ENCODE measurements around the gene JPT2. TPM values are rescaled to one million over a fixed set of nuclear protein-coding genes. Genes with fewer than 3 reads are reported as not detected.

Gene JPT2
- total and polyA plus RNA-seq, 8 donors, result 13.4 to 118 (median 37.1) TPM

- intact Hi-C loops (cut with DNase I; ENCODE audit: low total_unique reads), result no loop called here
- Histone ChIP-seq H3K4me1 (peaks cover 0 to 6% (median 0%) of the 10 kb centered on the region in 4 donors), H3K4me3 (no peak overlapping the region), H3K36me3 (peaks cover 53 to 100% (median 97%) of the 10 kb centered on the region in 4 donors), H3K27ac (no peak overlapping the region), H3K27me3 (no peaks in the 10 kb centered on the region), H3K9me3 (no peaks in the 10 kb centered on the region)
- TF ChIP-seq EP300 (IDR thresholded peaks at IDR 0.05), result no peak
- no peak for TF ChIP-seq CTCF (IDR thresholded peaks at IDR 0.05)
- no peak for TF ChIP-seq POLR2AphosphoS5 (IDR thresholded peaks at IDR 0.05)
- TF ChIP-seq POLR2A (IDR thresholded peaks at IDR 0.05), result no peak
- 93 to 96% (median 95%) methylated on average over 9 to 12 of the region's 12 CpGs for WGBS, 5 donors
- DNase-seq, result no peak
Measured at GRCh38 chr16:1643521-1643920, 34.6 kb upstream of the JPT2 start.

GRCh38 chr16:1645914-1646525, 32.1 kb upstream of the JPT2 start:
- Histone ChIP-seq H3K9me3 (no peaks in the 10 kb centered on the region), H3K27me3 (no peaks in the 10 kb centered on the region), H3K36me3 (peaks cover 30 to 89% (median 87%) of the 10 kb centered on the region in 4 donors), H3K4me3 (no peak overlapping the region), H3K27ac (no peak overlapping the region), H3K4me1 (peaks cover 0 to 6% (median 0%) of the 10 kb centered on the region in 4 donors)
- WGBS, 5 donors, result 69 to 85% (median 77%) methylated on average over 13 of the region's 13 CpGs
- intact Hi-C loops (cut with DNase I; ENCODE audit: low total_unique reads), result no loop called here
- no peak for DNase-seq
- TF ChIP-seq EP300 (IDR thresholded peaks at IDR 0.05), result no peak
- no peak for TF ChIP-seq POLR2A (IDR thresholded peaks at IDR 0.05)
- TF ChIP-seq POLR2AphosphoS5 (IDR thresholded peaks at IDR 0.05), result no peak
- TF ChIP-seq CTCF (IDR thresholded peaks at IDR 0.05), result no peak

GRCh38 chr16:1647856-1648255, 30.2 kb upstream of the JPT2 start:
- TF ChIP-seq CTCF (IDR thresholded peaks at IDR 0.05) (no peak), EP300 (IDR thresholded peaks at IDR 0.05) (no peak), POLR2A (IDR thresholded peaks at IDR 0.05) (no peak), POLR2AphosphoS5 (IDR thresholded peaks at IDR 0.05) (no peak)
- Histone ChIP-seq H3K27me3 (no peaks in the 10 kb centered on the region), H3K36me3 (peaks cover 21 to 89% (median 82%) of the 10 kb centered on the region in 4 donors), H3K27ac (no peak overlapping the region), H3K4me3 (no peak overlapping the region), H3K9me3 (no peaks in the 10 kb centered on the region), H3K4me1 (peaks cover 0 to 6% (median 0%) of the 10 kb centered on the region in 4 donors)
- no peak for DNase-seq
- WGBS, 5 donors, result 87 to 93% (median 92%) methylated on average over 13 of the region's 13 CpGs
- intact Hi-C loops (cut with DNase I; ENCODE audit: low total_unique reads), result no loop called here

GRCh38 chr16:1650131-1650530, 27.9 kb upstream of the JPT2 start:
- Histone ChIP-seq H3K4me3 (no peak overlapping the region), H3K27ac (no peak overlapping the region), H3K36me3 (peaks cover 28 to 89% (median 83%) of the 10 kb centered on the region in 4 donors), H3K9me3 (no peaks in the 10 kb centered on the region), H3K27me3 (no peaks in the 10 kb centered on the region), H3K4me1 (peaks cover 0 to 6% (median 0%) of the 10 kb centered on the region in 4 donors)
- WGBS, 5 donors, result 87 to 94% (median 92%) methylated on average over 4 of the region's 4 CpGs
- TF ChIP-seq POLR2A (IDR thresholded peaks at IDR 0.05) (no peak), CTCF (IDR thresholded peaks at IDR 0.05) (no peak), POLR2AphosphoS5 (IDR thresholded peaks at IDR 0.05) (no peak), EP300 (IDR thresholded peaks at IDR 0.05) (no peak)
- intact Hi-C loops (cut with DNase I; ENCODE audit: low total_unique reads), result no loop called here
- no peak for DNase-seq
